Subcutaneous preadipocyte (primary cell): ENCODE results near the gene SELL. TPM values are rescaled to one million over a fixed set of nuclear protein-coding genes. Genes with fewer than 3 reads are reported as not detected.

Source experiments
- total RNA-seq: library from RNA; depleted of rRNA; stranded (reverse); fragments of >200 nt; gene quantifications from 2 replicates; pipeline ENCODE4 v1.2.3, GENCODE V29; 2012

The SELL gene
- under 0.01 TPM in 1 of 2 replicates, not detected in the other for total RNA-seq

DNA sequence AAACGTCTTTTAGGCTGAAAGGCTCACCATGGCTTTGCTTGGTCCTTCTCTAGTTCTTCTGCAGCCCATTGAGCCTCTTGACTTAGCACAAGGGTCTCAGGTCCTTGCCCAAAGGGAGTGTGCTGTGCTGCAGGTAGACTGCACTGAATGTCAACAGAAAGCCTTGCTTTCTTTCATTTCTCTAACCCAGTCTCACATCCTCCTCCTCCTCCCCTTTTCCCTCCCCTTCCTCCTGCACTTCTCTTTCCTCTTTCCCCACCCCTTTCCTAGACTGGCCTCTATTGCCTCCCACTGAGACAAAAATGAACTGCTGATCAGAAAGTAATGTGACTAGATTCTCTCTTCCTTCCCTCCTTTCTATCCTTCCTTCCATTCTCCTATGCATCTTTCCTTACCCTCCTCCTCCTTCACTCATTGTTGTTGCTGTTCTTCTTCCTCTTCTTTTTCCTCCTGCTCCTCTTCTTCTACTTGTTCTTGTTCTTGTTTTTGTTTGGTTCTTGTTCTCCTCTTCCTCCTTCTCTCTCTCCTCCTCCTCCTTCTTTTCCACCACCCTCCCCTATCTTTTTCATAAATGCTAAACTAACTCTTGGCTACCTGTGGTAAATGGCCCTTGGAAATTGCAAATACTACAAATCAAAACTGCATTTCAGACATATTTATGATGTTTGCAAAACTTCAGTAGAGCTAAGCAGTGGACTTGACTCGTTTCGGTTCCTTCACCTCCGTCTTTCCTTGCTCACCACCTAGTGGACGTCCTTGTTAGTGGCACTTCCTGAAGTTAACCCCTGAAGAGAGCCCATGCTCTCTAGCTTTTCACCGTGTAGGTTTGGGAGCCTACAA is at the start of gene SELL:
TSS of gene SELL (minus strand) at position 152 of the 840 bp plus-strand sequence. CDS start at position 30, 122 bp downstream.

DNA sequence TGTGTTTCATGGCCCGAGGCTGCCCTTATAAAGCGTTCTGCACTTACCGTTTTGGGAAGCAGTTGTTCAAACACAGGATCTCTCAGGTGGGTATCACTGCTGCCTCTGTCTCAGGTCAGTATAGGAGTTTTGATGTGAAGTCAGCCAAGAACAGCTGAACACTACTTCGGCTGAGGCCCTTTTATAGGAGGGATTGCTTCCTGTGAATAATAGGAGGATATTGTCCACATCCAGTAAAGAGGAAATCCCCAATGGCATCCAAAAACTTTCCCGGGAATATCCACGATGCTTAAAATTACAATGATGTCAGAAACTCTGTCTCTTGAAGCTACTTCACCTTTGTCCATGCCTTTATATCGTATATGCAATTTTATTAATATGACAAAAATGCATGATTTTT is 22.5 kb upstream of the SELL start, which contains the start of gene SELE:
TSS of gene SELE (minus strand) at position 156 of the 400 bp plus-strand sequence. CDS start 467 bp downstream, outside the sequence.

Other genes starting within 250 kb of the SELL start
- gene SLC19A2, start 225.7 kb downstream of the SELL start, total RNA-seq, result 11.8 and 12.3 TPM in 2 replicates
- under 0.01 TPM in 1 of 2 replicates, not detected in the other for gene F5, start 125.1 kb downstream of the SELL start, total RNA-seq
- not detected in 2 replicates for gene SELP, start 81.5 kb downstream of the SELL start, total RNA-seq
- not detected in 2 replicates for gene SELE, start 22.5 kb upstream of the SELL start, total RNA-seq
- gene METTL18, start 83.3 kb upstream of the SELL start, total RNA-seq, result 6.3 and 7.3 TPM in 2 replicates
- 5.1 and 6.1 TPM in 2 replicates for gene SCYL3, start 182.3 kb upstream of the SELL start, total RNA-seq